HL-60 (cell line): ENCODE results near the gene UCHL3.
A peak's percentile ranks its signal among the peaks of the same experiment; 100 is the strongest.

ENCODE experiments used
- DNase-seq, 2 experiments: peaks; one replicate each; pipeline ENCODE4 v3.0.0-alpha.2; 2010 to 2020; ENCODE audit warnings: low read depth in 1 of 2, low spot score in 1 of 2
- H3K27ac ChIP-seq: fragments of 250-450 bp; sonication (Bioruptor Pico); replicated peaks from 2 replicates; pipeline ENCODE4 v1.5.1; 2020; ENCODE audit warnings: mild to moderate bottlenecking, moderate library complexity
- H3K27me3 ChIP-seq: fragments of 250-450 bp; sonication (Bioruptor Pico); 2 replicates; pipeline ENCODE4 v1.5.1; 2021; ENCODE audit warnings: mild to moderate bottlenecking, moderate library complexity; ENCODE audit not compliant: insufficient read depth, poor library complexity, severe bottlenecking
- H3K4me3 ChIP-seq: replicated peaks from 2 replicates; pipeline ENCODE4 v1.5.1; 2011; ENCODE audit warnings: mild to moderate bottlenecking, control low read depth, low read length; ENCODE audit not compliant: insufficient read depth
- CTCF ChIP-seq: IDR thresholded peaks from one replicate; pipeline ENCODE4 v1.5.1; 2011; ENCODE audit warnings: low read length, control low read depth, inconsistent platforms; ENCODE audit not compliant: insufficient read depth
- GABPA ChIP-seq: IDR thresholded peaks from 2 replicates; pipeline ENCODE4 v1.6.1; 2012; ENCODE audit warnings: low read depth
- POLR2AphosphoS5 ChIP-seq: IDR thresholded peaks from 2 replicates; pipeline ENCODE4 v1.6.1; 2012; ENCODE audit warnings: low read depth
- REST ChIP-seq: IDR thresholded peaks from 2 replicates; pipeline ENCODE4 v1.6.1; 2012; ENCODE audit warnings: low read depth; ENCODE audit not compliant: insufficient replicate concordance
- SPI1 ChIP-seq: IDR thresholded peaks from 2 replicates; pipeline ENCODE4 v1.6.1; 2012; ENCODE audit warnings: low read depth, mild to moderate bottlenecking, borderline replicate concordance

Gene UCHL3

GRCh38 chr13:75585153-75585552 lies 35.6 kb downstream of the UCHL3 start:
- H3K27me3 ChIP-seq = no peaks in the 10 kb centered on the region
- no peak for TF ChIP-seq CTCF
- TF ChIP-seq GABPA = no peak
- TF ChIP-seq REST = no peak
- TF ChIP-seq POLR2AphosphoS5 = no peak
- TF ChIP-seq SPI1 = no peak
- DNase-seq = no peak
- H3K27ac ChIP-seq = no peak overlapping the region
- no peak overlapping the region for H3K4me3 ChIP-seq

GRCh38 chr13:75587679-75588078 lies 38.1 kb downstream of the UCHL3 start:
- DNase-seq = peak; percentile 10 to 63

More at GRCh38 chr13:75587679-75588078, 38.1 kb downstream of the UCHL3 start:
- no peak for TF ChIP-seq POLR2AphosphoS5
- peak; percentile 23; the same call in 1 of the 2 replicates for TF ChIP-seq SPI1
- TF ChIP-seq GABPA = no peak
- TF ChIP-seq CTCF = no peak
- TF ChIP-seq REST = no peak
- H3K27ac ChIP-seq = no peak overlapping the region
- H3K4me3 ChIP-seq = no peak overlapping the region
- H3K27me3 ChIP-seq = no peaks in the 10 kb centered on the region
